Nephron progenitor cell (in vitro differentiated cells): ENCODE measurements around the gene ZNF689.
A peak's percentile ranks its signal among the peaks of the same experiment; 100 is the strongest.

ENCODE experiments used
- DNase-seq: peaks from one replicate; pipeline ENCODE4 v3.0.0; 2021
- H3K27ac Mint-ChIP-seq: 2 replicates; pipeline ENCODE4 v1.8.0; 2021; ENCODE audit warnings: mild to moderate bottlenecking, moderate library complexity, mixed read lengths
- H3K27me3 Mint-ChIP-seq: 2 replicates; pipeline ENCODE4 v1.8.0; 2021; ENCODE audit warnings: mild to moderate bottlenecking, low read depth, mixed read lengths; ENCODE audit not compliant: poor library complexity
- H3K36me3 Mint-ChIP-seq: 2 replicates; pipeline ENCODE4 v1.8.0; 2021; ENCODE audit warnings: low read depth, mixed read lengths
- H3K4me1 Mint-ChIP-seq: 2 replicates; pipeline ENCODE4 v1.8.0; 2021; ENCODE audit warnings: mixed read lengths
- H3K4me3 Mint-ChIP-seq: 2 replicates; pipeline ENCODE4 v1.8.0; 2021; ENCODE audit warnings: mild to moderate bottlenecking, moderate library complexity, mixed read lengths
- H3K9me3 Mint-ChIP-seq: 2 replicates; pipeline ENCODE4 v1.8.0; 2021; ENCODE audit warnings: mild to moderate bottlenecking, moderate library complexity, mixed read lengths
- CTCF ChIP-seq: fragments of 200-600 bp; sonication (generic); IDR thresholded peaks from 2 replicates; pipeline ENCODE4 v1.5.0; 2021; ENCODE audit warnings: antibody characterized with exemption

The ZNF689 gene

GRCh38 chr16:30655815-30656347 is 45.7 kb upstream of the ZNF689 start:
- Mint-ChIP-seq H3K9me3 (no peaks in the 10 kb centered on the region), H3K4me1 (peaks cover 38% of the 10 kb centered on the region), H3K27ac (no peak overlapping the region), H3K4me3 (no peak overlapping the region), H3K27me3 (peaks cover 2% of the 10 kb centered on the region), H3K36me3 (peaks cover 25% of the 10 kb centered on the region)
- DNase-seq: no peak
- TF ChIP-seq CTCF: no peak

- no peak for DNase-seq
- Mint-ChIP-seq H3K4me1 (peaks cover 33% of the 10 kb centered on the region), H3K4me3 (no peak overlapping the region), H3K27me3 (no peaks in the 10 kb centered on the region), H3K27ac (no peak overlapping the region), H3K36me3 (peaks cover 19% of the 10 kb centered on the region), H3K9me3 (no peaks in the 10 kb centered on the region)
- TF ChIP-seq CTCF: no peak
Observed at GRCh38 chr16:30654856-30655255, 44.7 kb upstream of the ZNF689 start.

- peak overlapping the region; percentile 87 for H3K4me3 Mint-ChIP-seq
- peaks cover 11% of the 10 kb centered on the region for H3K27me3 Mint-ChIP-seq
- DNase-seq: no peak
- no peak overlapping the region for H3K27ac Mint-ChIP-seq
- H3K9me3 Mint-ChIP-seq: no peaks in the 10 kb centered on the region
- TF ChIP-seq CTCF: no peak
- peaks cover 19% of the 10 kb centered on the region for H3K36me3 Mint-ChIP-seq
- peaks cover 33% of the 10 kb centered on the region for H3K4me1 Mint-ChIP-seq
Observed at GRCh38 chr16:30652718-30653117, 42.5 kb upstream of the ZNF689 start.

- no peak for TF ChIP-seq CTCF
- peaks cover 19% of the 10 kb centered on the region for H3K36me3 Mint-ChIP-seq
- peaks cover 16% of the 10 kb centered on the region for H3K27me3 Mint-ChIP-seq
- H3K9me3 Mint-ChIP-seq: no peaks in the 10 kb centered on the region
- DNase-seq: no peak
- peaks cover 25% of the 10 kb centered on the region for H3K4me1 Mint-ChIP-seq
- H3K4me3 Mint-ChIP-seq: peak overlapping the region; percentile 87
- H3K27ac Mint-ChIP-seq: peak overlapping the region; percentile 5
Observed at GRCh38 chr16:30652005-30652296, 41.8 kb upstream of the ZNF689 start.

- Mint-ChIP-seq H3K36me3 (peaks cover 17% of the 10 kb centered on the region), H3K9me3 (no peaks in the 10 kb centered on the region), H3K4me1 (peaks cover 23% of the 10 kb centered on the region), H3K27ac (peak overlapping the region; percentile 98), H3K27me3 (peaks cover 22% of the 10 kb centered on the region), H3K4me3 (peak overlapping the region; percentile 98)
- DNase-seq: peak; percentile 61
- peak; percentile 51 for TF ChIP-seq CTCF
Observed at GRCh38 chr16:30651124-30652004, 41.2 kb upstream of the ZNF689 start.
